Measurements from ENCODE around the gene THADA. TPM values are rescaled to one million over a fixed set of nuclear protein-coding genes. Genes with fewer than 3 reads are reported as not detected.
A peak's percentile ranks its signal among the peaks of the same experiment; 100 is the strongest.

THADA gene
- total RNA-seq, 1 donor from 2014 or later, result 59.3 TPM

DNA sequence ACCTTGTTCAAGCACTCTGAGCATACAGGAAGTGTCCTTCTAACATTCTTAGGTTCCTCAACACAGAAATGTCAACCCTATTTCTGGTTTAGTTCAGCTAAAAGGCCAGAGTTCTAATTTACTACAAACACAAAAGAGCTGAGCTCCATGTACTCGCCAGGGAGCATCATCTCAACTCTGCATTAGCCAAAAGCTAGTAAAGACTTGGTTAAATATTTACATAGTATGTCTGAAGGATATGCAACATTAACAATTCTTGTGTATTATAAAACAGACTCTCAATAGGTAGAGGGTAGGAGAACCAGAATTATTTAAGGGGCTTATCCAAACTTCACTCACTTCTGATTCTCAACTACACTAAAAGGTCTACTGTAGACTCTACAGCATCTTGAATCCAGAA is 154.6 kb downstream of the THADA start:
- DNase-seq (ENCODE audit: low spot score), result no peak

DNA sequence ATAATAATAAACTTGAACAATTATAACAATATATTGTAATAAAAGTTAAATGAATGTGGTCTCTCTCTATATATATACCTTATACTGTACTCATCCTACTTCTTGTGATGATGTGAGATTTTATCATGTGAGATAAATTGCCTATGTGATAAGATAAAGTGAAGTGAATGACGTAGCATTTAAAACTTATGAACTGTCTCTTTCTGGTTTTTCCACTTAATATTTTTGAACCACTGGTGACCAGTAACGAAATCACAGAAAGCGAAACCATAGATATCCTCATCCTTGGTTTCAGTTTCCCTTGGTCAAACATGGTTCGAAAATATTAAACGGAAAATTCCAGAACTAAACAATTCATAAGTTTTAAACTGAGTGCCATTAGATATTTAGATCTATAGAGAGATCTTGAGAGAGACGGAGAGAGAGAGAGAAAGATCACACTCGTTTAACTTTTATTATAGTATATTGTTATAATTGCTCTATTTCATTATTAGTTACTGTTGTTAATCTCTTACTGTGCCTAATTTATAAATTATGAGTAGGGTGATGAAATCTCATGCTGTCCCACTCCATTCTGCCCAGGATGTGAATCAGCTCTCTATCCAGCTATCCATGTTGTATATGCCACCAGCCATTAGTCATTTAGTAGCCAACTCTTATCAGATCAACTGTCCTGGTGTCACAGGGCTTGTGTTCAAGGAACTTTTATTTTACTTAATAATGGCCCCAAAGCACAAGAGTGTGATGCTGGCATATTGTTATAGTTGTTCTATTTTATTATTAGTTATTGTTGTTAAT is 156.8 kb downstream of the THADA start:
- DNase-seq (ENCODE audit: low spot score), result no peak

DNA sequence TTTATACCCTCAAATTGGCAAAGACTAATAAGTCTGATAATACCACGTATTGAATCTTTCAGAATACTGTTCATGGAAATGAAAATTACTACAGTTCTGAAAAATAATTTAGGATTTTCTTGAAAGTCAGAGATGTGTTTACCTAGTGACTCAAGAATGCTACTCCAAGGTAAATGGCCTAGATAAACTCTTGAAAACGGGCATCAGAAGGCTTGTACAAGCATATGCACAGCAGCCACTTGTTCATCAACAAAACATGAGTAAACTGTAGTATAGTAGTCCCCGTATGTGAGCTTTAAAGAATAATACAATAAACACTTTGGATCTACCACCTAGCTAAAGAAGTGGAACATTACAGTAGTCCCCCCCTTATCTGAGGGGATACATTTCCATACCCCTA is 157.5 kb downstream of the THADA start:
- DNase-seq (ENCODE audit: low spot score), result no peak

DNA sequence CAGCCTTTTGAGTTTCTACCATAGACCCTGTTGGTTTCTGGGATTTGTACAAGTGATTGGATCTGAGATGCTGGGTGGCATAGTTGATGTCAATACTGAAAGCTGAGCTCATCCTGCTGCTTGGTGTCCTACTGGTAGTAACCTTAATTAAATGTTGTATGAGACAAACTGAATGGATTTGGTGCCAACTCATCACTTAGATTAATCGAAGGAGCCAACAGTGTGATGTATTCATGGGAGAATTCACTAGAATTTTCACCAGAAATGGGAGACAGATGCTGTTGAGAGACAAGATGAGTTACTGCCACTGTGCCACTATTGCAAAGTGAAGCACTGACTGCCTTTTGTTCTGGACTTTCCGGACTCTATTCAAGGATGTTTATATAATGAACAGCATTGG is 158.5 kb downstream of the THADA start:
- no peak for DNase-seq (ENCODE audit: low spot score)

DNA sequence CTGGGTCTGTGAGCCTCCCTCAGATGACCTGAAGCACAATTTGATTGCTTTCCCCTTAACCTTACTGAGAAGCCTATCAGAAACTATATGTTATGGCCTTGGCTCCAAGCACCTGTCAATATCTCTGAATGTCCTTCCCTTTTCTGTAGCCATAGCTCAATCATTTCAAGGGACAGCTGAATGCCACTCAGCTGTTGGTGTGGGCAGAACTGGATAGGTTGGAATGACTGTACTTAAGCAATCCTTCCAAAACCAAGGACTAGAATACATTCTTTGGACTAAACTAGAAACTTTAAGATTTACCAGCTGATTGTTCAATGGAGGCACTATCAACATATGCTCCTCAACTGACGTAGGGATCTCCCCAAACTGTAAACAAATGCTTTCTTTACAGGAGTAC is 159.4 kb downstream of the THADA start:
- DNase-seq (ENCODE audit: low spot score), result no peak

DNA sequence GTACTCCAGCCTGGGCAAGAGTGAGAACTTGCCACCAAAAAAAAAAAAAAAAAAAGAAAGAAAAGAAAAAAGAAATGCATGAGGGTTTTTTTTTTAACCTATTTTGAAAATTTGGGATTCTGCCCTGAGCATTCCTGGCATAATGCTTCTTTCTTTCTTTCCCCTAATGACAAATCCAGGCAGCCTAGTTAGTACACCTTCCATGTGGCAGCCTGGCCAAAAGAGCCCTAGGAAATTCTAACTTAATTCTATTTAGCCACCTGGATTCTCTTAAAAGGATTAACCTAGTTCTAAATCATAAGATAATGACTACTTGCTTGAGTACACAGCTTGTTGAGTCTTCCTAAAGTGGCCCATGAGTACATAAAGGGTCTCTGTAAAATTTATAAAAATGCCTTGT is 160.1 kb downstream of the THADA start:
- DNase-seq (ENCODE audit: low spot score), result no peak

GRCh38 chr2:43430489-43430888 is 165.3 kb downstream of the THADA start:
- DNase-seq (ENCODE audit: low spot score), result no peak

- DNase-seq (ENCODE audit: low spot score), result no peak
These were observed 166.5 kb downstream of the THADA start for GRCh38 chr2:43429369-43429768.

DNA sequence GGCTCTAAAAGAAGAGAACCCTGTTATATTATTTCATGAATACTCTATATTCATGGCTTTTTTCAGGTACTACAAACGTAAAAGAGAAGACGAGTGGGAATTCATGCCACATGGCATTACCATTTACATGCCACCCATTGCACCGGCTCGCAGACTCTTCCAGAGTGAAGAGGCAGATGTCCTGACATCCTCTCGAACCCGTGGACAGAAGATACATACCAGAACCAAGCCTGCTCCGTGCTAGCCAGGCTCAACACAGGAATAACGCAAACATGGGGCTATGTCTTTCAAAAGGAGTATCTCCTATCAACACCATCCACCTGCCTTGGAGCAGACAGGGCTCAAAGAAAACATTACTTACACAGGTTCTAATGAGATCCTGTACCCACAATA is 168.8 kb downstream of the THADA start:
- no peak for DNase-seq (ENCODE audit: low spot score)

DNA sequence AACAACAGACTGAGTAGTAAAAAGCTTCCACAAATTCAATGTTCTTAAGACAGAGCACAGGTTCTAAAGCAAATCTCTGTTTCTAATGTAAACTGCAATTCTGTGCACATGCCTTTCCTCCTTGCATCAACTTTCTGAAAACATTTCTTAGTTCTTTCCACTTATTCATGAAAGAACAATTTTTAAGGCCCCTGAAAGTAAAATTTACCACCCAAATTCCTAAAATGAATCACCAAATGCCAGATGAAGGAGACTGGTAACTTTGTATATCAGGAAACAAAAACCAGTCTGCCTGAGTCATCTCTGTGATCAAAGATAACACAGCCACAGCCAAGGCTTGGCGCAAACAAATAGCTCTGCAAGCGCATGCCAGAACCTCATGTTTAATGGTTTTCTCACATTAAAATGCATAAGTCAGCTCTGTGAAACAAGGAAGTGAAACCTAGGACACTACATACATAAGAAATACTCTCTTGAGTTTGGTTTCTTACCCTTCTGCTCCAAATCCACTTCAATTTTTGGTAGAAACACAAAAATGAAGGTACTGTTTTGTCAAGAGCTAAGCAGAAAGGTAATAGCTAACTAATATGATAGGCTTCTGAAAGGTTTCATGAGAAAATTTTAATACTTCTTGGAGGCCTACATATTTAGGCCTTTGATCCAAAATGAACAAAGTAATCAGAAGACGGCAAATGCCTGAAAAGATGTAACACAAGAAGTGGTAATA is 169.4 kb downstream of the THADA start:
- DNase-seq (ENCODE audit: low spot score), result peak; percentile 81

GRCh38 chr2:43425659-43426058 is 170.2 kb downstream of the THADA start:
- no peak for DNase-seq (ENCODE audit: low spot score)

DNA sequence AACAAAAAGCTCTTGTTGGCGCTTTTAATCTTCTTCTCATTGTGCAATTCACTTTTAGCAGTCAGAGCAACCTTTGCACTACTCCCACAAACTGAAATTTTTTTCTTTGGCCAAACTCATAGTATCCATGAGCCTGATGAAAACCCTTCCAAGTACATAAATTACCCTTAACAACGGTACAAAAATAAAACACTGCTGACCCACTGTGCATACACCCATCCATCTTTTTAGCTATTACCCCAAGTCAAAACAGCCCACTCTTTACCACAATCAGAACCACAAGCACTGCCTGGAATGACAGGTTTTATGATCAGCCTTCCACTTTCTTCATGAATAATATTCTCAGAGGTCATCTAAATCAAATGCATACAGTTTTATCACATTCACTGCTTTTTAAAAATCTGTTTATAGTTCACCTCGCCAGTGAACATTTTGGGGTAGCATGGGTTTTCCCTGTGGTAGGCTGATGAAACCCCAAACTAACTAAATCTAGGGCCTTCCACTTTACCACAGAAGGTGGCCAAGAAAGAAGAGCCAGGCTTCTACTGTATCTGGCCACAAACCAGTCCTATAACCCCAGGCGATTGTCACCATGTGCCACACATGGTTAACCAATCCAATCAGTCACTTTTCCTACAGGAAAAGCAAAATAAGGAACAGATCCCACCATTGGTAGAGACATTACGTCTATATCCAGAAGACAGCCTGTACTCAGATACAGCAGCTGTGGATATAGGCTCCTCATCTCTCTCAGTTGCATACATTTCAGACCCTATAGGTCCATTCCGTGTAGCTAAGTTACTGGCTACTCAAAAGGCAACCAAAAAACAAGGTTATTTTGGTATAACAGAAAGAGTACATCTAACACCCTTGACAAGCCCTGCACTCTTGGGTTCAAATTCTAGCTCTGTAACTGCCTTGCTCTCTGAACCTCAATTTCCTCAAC is 171.3 kb downstream of the THADA start:
- DNase-seq (ENCODE audit: low spot score), result no peak

GRCh38 chr2:43423941-43424261 is 171.9 kb downstream of the THADA start:
- no peak for DNase-seq (ENCODE audit: low spot score)

- no peak for DNase-seq (ENCODE audit: low spot score)
These were observed 174.6 kb downstream of the THADA start for GRCh38 chr2:43421194-43421593.

GRCh38 chr2:43420389-43420801 is 175.4 kb downstream of the THADA start:
- no peak for DNase-seq (ENCODE audit: low spot score)

- no peak for DNase-seq (ENCODE audit: low spot score)
These were observed 176.0 kb downstream of the THADA start for GRCh38 chr2:43419876-43420275.

DNA sequence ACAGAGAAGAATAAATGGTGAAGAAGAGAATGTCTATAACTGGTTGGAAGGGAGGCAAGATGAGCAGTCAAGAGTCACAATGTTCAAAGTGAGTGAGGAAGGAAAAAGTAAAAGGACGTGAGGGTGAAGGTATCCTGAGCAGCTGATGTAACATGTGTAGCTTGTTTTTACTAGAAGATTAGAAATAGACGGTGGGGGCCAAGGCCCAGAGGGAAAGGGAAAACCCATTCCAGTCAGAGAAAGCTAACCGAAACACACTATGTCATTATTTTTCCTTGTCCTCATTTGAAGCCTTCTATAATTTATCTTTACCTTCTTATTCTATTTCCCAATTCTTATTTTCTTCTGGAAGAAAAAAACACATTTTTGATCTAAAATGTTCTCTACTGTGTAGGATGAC is 176.6 kb downstream of the THADA start:
- DNase-seq (ENCODE audit: low spot score), result no peak

DNA sequence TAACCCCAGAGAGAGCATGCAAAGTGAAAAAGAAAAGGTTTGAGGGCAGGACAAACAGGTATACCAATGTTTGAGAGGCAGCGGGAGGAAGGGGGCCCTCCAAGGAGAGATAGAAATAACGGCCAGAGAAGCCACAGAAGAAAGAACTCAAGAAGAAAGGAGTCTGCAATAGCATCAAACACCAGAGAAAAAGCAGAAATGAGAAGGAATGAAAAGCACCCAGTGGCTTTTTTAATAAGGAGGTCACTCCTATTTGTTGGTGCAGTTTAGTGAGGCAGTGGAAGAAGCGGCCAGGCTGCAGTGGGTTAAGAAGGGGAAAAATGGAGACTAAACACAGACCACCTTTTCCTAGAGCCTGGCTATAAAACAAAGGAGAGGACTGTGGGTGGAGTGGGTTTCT is 177.2 kb downstream of the THADA start:
- no peak for DNase-seq (ENCODE audit: low spot score)

DNA sequence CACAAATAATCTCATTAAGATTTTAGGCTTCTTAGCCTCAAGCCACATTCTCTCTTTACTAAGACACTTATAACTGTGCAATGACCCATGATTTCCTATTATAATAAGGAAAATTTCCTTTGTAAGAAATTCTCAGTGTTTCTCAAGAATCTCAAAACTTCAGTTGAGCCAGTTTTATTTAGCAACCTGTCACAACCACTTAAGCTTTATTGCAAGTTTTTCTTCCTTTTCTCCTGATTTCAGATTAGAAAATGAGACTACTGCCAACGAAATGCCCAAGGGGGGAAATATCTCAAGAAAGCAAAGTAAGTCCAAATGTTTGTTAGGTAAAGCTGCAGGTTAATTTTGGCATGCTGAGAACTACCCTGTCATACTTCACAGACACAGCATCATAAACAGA is 178.5 kb downstream of the THADA start:
- no peak for DNase-seq (ENCODE audit: low spot score)

DNA sequence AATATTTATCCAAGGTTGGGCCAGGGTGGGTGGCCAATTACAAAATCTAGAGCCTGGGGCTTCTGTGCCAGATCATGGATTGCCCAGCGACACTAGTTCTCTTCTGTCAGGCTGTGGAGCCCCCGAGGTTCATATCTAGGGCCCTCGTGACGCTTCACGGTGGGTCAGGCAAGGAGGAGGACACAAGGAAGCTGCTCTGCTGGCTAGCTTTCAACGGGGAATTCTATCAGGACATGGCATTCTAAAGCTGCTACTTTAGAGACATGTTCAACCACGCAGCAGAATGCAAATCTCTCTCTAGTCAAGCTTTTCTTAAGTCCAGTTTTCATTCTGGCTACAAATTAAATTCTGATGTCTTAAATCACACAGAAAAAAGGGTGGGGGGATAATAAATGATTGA is 180.2 kb downstream of the THADA start:
- no peak for DNase-seq (ENCODE audit: low spot score)

DNA sequence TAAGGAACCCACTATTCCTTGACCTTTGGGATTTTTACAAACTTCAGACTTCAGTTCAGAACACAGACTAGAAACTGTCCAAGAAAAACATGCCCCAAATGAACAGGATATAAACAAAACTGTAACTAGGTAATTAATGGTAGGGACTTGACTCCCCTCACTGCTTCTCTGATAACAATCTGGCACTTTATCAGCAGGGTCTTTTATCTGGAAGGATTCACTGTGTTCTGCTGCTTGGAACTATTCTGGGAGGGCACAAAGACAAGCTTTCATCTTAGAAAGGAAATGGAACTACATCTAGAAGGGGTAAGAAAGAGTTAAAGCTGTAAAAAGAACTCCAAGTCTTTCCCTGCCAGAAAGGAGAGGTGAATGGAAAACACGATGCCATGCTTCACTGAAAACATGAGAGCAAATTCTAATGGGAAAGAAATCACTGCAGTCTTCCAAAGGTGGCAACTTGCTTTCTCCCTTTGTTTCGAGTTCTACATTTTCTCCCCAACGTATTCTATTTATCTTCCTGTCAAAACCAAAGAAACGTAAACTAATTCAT is 181.2 kb downstream of the THADA start:
- no peak for DNase-seq (ENCODE audit: low spot score)

DNA sequence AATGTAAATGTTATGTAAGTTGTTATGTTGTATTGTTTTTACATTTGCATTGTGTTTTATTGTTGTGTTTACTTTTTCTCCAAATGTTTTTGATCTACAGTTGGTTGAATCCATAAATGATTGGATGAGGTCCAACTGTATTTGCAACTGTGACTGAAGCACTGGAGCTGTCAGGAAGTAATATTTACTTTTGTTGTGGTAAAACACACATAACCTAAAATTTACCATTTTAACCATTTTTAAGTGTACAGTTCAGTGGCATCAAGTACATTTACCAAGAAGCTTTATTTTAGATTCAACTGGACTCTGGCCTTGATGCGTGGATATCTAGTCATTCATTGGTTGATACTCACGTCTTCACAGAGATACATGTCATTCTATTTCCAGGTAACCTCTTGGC is 181.8 kb downstream of the THADA start:
- no peak for DNase-seq (ENCODE audit: low spot score)
